ENCODE data around the gene CLDN7.

CLDN7 gene

GRCh38 chr17:7235693-7236665 is 26.3 kb downstream of the CLDN7 start:
- DNase-seq = no peak

GRCh38 chr17:7234083-7234951 is 28.0 kb downstream of the CLDN7 start, which contains the start of gene DVL2:
Gene DVL2, minus strand, starts transcription at chr17:7234517. Its CDS starts 255 bp downstream, at chr17:7234262.
- DNase-seq = peak; percentile 86 to 94 (median 92)

GRCh38 chr17:7233701-7234082 is 28.6 kb downstream of the CLDN7 start:
- no peak for DNase-seq

DNA sequence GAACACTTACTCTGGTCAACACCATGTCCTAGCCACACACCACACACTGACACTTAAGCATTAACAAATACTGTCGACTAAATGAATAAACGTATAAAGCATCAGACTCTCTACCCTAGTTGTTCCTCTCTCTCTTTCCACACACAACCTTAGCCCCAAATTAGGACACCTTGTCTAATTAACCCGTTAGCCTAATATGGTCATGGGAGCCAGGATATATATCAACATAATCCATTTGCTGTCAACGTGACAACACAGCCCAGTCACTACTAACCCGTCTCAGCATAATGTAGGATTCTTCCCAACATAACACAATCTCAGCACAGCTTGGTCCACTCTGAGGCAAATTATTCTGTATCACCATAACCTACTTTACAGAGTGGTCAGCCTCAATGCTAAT is 30.2 kb downstream of the CLDN7 start:
- no peak for DNase-seq

DNA sequence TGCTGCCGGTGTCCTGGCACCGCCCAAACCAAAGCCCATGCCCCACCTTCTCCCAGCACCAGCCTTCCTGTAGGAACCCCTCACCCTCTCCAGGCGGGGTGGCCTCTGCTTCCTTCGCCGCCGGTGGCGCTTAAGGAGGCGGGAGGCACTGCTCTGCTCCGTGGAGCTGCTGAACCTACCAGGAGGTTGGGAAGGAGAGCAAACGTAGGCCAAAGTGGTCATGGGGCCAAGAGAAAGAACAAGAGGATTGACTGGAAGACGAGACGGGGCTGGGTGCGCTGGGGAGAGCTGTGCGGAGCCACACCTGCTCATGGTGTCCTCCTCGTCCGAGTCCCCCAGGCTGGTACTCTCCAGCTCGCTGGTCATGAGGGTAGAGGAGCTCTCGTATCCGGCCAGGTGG is 32.8 kb downstream of the CLDN7 start:
- DNase-seq = no peak

DNA sequence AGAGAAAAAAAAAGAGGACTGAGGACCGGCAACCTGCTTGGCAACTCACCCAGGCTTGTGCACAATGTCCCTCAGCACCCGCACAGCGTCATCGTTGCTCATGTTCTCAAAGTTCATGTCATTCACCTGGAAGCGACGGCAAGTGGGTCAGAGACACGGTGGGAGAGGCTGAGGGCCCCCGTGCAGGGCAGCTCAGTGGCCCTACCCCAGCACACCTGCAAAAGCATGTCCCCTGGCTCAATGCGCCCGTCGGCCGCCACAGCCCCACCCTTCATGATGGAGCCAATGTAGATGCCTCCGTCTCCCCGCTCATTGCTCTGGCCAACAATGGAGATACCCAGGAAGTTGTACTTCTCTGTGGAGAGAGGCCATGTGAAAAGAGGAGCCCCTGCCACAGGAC is 33.4 kb downstream of the CLDN7 start:
- DNase-seq = no peak

DNA sequence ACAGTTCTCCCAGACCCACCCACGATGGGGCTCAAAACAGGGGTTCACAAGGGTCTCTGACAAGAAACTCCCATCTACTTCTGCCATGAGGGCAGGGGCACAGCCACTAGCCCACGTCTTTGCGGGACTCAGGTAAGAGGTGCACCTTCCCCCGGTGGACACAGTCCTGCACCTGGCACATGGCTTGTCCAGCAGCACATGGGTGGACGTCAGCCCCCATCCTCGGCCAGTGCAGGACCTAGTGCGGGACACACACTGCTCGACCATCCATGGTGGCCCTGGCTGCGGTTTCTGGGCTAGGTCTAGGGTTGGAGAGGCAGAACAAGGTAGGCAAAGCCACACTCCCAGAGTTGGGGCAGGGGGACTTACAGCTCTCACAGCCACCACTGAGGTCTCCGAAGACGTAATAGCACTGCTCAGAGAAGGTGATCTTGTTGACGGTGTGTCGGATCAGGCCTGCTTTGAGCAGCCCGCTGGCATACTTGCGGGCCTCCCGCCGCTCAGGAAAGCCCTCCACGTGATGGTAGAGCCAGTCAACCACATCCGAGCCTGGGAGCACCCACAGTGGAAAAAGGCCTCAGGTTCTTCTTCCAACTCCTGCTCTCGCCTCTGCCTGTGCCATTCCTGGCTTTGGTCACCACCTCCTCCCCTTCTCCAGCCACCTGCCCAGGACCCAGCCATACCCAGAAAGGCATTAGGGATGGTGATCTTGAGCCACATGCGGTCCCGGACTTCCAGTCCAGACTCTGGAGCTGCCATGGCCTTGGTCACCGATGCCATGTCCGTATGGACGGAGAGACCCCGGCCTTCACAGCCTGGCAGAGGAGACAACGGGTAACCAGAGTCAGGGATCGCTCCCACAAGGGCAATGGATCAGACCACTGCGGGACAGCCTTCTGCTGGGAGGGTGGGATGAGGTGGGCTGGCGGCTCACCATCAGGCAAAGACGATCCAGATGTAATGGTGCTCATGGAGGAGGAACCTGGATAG is 35.3 kb downstream of the CLDN7 start:
- no peak for DNase-seq

DNA sequence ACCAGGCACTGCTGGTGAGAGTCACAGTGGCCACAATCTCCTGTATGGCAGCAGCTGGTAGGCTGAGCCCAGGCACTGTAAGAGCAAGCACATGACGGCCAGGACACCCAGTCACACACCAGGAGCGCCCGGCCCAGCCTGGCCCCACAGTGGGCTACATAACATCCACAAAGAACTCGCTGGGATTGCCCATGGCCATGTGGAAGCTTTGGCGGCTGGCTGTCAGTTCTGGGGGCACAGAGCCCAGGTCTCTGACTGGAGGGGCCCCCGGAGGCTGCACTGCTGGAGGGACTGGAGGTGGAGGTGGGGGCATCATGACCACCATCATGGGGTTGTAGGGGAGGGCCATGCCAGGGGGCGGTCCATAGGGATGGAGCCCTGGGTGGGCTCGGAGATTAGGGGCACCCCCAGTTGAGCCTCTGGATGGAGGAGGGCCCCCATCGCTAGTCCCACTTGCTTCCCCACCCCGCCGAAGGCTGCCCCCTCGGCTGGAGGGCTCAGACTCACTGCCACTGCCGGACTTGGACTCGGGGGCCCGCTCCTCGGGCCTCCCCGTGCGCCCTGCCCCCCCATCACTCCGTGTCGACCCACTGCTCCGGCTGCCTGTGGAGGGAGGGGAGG is 36.5 kb downstream of the CLDN7 start:
- DNase-seq = no peak

GRCh38 chr17:7224661-7225111 is 37.6 kb downstream of the CLDN7 start:
- DNase-seq = no peak

- no peak for DNase-seq
Observed at GRCh38 chr17:7224110-7224509, 38.2 kb downstream of the CLDN7 start.

DNA sequence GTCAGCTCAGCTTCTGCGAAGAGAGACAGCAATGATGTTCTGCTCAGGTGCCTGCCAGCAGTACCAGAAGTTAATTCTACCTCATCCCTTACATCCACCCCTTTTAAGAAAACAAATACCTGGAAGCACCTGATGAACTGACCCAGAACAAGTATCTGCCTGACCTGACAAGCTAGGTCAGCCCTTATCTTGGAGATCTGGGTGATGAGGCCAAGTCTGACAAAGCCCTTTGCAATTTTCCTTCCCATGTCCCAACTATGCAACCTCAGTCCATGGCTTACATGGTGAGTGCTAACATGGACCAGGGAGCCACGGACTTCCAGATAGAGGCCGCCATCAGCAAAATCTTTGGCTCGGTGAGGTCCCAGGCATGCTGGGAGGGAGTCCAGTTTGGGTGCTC is 38.9 kb downstream of the CLDN7 start:
- DNase-seq = no peak

DNA sequence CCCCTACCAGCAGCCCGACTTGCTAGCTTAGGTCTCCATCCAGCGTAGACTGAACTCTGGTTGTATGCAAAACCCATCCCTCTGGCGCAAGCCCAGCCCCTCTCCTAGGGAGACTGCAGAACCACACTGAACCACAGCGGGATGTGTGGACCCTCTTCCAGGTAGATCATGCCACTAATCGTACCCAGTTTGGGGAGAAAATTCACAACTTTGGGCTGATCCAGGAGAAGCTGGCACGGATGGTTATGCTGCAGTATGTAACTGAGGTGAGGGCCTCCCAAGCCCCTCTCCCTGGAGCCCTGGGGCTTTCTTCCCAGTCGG is 39.3 kb downstream of the CLDN7 start:
- no peak for DNase-seq

GRCh38 chr17:7222093-7222971 is 39.9 kb downstream of the CLDN7 start:
- no peak for DNase-seq

DNA sequence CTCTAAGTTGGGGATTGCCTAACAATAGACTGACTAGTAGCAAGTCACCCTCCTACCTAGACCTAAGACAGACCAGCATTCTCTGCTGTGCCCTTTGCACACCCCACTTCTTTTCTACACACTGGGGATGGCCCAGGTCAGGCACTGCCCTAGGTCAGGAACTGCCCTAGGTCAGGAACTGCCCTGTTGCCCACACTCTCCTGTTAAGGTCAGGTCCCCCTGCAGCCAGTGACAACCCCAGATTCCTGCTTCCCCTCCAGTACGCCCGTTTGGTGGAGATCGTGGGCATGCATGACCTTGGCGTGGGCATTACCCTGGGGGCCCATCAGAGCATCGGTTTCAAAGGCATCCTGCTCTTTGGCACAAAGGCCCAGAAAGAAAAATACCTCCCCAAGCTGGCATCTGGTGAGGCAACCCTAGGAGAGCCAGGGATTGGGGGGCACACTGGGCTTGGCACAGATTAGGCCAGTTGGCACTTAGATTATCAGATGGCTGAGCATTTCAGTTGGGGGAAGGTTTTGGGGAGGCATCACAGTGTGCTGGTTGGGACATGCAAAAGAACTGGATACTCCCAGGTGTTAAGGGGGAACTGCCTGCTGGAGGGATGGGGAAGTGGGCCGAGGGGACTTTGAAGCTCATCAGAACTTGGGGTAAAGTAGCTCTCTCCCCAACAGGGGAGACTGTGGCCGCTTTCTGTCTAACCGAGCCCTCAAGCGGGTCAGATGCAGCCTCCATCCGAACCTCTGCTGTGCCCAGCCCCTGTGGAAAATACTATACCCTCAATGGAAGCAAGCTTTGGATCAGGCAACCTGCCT is 40.8 kb downstream of the CLDN7 start:
- no peak for DNase-seq

DNA sequence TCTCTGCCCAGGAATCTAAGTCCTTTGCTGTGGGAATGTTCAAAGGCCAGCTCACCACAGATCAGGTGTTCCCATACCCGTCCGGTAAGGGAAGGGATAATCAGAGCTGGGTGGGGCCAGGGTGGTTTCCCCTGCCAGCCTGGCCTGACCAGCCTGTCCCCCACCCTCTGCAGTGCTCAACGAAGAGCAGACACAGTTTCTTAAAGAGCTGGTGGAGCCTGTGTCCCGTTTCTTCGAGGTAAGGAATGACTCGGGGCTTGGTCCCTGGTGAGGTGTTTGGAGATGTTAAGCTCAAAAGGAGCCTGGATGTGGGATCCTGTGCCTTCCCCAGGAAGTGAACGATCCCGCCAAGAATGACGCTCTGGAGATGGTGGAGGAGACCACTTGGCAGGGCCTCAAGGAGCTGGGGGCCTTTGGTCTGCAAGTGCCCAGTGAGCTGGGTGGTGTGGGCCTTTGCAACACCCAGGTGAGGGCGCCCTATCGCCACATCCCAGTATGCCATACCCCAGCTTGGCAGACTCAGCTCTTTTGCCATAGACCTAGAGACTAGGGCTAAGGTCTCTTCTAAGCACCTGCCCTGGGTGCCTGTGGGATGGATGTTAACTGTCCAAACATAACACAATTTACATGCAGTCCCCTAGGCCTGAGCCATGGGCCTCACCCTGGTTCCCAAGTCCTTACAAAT is 41.5 kb downstream of the CLDN7 start:
- peak in 5 of 6 experiments; percentile 38 to 48 (median 41) for DNase-seq

DNA sequence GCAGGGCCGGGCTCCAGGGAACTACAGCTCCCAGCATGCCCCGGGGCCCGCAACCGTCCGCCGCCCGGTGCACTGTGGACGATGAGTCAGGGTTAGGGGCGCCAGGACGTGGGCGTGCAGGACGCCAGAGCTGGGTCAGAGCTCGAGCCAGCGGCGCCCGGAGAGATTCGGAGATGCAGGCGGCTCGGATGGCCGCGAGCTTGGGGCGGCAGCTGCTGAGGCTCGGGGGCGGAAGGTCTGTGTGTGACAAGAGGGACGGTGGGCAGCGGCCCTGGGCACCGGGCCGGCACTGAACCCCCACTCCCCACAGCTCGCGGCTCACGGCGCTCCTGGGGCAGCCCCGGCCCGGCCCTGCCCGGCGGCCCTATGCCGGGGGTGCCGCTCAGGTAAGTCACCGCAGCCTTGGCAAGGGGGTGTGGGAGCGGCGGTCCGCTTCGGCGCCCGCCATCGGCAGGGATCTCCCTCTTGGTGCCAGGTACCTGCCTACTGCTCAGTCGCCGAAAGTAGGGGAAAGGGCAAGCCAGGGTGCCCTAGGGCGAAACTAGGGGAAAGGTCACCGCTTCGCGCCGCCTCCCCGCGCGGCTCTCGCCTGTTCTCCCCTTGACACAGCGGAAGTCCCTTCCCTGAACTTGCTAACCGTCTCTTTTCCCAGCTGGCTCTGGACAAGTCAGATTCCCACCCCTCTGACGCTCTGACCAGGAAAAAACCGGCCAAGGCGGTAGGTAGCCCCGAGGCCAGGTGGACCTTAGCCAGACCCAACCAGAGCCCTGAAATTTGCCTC is 42.3 kb downstream of the CLDN7 start, which contains the start of the genes ACADVL and DLG4:
Gene ACADVL, plus strand, starts transcription at position 127 of the 781 bp plus-strand sequence. Its CDS starts 47 bp downstream, at position 174.
Gene DLG4, minus strand, starts transcription at position 25 of the 781 bp plus-strand sequence.
- peak in 5 of 6 experiments; percentile 43 to 65 (median 55) for DNase-seq

GRCh38 chr17:7219229-7219811 is 43.0 kb downstream of the CLDN7 start:
- DNase-seq = no peak

GRCh38 chr17:7218758-7219157 is 43.5 kb downstream of the CLDN7 start:
- DNase-seq = no peak
